Fibroblast of upper back skin (primary cell): ENCODE results near the gene PPP1R1A.

Experiments used
- DNase-seq: peaks from one replicate; pipeline ENCODE4 v3.0.0-alpha.2; 2013

The PPP1R1A gene

GRCh38 chr12:54569995-54570528 lies 18.4 kb downstream of the PPP1R1A start:
- DNase-seq, result no peak

DNA sequence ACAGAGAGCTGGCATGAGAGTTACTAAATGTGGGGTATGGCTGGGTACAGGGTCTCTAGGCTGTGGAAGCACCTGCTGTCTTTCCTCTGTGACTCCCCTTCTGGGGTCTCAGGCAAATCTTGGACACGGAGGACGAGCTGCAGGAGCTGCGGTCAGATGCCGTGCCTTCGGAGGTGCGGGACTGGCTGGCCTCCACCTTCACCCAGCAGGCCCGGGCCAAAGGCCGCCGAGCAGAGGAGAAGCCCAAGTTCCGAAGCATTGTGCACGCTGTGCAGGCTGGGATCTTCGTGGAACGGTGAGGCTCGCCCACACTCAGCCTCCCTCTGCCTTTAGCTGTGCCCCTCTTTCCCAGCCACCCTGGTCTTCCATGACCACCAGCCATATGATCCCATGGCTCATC lies 19.4 kb downstream of the PPP1R1A start:
- DNase-seq, result no peak

- no peak for DNase-seq
Measured at GRCh38 chr12:54566792-54567191, 21.7 kb downstream of the PPP1R1A start.

- no peak for DNase-seq
Measured at GRCh38 chr12:54565986-54566544, 22.4 kb downstream of the PPP1R1A start.

- DNase-seq, result no peak
Measured at GRCh38 chr12:54565310-54565985, 23.0 kb downstream of the PPP1R1A start.

DNA sequence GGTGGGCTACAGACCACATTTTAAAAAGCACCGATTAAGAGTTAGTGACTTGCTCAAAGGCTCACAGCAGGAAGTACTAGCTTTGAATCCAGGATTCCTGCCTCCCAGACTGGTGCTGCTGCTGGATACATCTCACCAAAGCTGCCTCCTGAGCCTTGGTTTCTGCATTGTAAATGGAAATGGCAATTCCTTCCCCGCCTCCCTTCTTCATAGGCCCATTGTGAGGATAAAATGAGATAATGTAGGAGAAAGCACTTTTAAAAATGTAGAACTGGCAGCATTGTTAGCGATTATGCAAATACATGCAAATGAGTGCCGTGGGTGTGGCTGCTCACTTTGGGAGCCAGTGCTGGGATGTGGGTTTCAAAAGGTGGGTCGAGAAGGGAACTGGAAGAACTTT lies 23.7 kb downstream of the PPP1R1A start:
- no peak for DNase-seq

- DNase-seq, result no peak
Measured at GRCh38 chr12:54563787-54564186, 24.7 kb downstream of the PPP1R1A start.

DNA sequence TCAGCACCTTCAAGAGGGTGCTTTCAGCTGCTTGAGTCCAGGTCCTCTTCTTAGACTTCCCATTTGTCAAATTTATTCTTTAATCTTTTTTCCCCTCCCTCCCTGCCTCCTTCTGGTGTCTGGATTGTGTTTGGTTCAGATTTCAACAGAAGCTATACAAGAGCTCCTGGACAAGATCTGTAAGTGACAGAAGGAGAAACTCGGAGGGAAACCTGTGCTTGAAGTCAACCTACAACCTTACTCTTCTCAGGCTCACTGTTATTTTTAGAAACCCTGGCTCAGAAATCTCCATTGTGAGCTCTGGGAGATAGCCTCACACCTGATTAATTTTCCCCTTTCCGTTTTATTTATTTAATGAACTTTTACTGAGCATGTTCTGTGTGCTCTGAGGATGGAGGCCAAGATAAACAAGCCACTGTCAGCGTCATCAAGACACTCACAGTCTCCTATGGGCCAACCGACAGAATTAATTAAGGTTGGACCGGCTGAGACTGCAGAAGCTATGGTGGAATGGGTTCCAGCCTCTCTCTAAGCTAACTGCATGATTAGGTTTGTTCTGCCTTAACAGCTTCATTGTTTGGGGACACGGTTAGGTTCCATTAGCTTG lies 25.6 kb downstream of the PPP1R1A start:
- no peak for DNase-seq

- no peak for DNase-seq
Measured at GRCh38 chr12:54561164-54561563, 27.3 kb downstream of the PPP1R1A start.

DNA sequence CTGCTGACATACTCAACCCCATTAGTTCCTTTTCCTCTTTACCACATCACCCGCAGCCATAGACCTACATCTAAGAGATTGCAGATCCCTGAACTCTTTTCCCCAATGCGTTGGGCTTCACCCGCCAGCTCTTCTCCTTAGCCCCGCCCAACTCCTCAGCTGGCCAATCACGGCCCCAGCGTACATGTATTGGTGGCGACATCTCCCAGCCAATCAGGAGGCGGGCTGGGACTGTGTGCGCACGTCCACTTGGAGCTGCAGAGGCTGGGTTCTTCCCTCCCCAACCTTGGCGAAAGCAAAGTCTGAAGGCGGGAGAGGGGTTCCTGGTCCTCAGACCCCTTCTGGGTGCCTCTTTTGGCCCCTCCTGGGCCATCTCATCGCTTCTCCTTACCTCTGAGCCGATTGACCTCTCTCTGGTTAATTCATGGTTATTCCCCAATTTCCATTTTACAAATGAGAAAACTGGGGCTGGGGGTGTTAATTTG lies 28.0 kb downstream of the PPP1R1A start:
- DNase-seq, result peak; percentile 85

GRCh38 chr12:54558759-54559158 lies 29.7 kb downstream of the PPP1R1A start:
- no peak for DNase-seq

DNA sequence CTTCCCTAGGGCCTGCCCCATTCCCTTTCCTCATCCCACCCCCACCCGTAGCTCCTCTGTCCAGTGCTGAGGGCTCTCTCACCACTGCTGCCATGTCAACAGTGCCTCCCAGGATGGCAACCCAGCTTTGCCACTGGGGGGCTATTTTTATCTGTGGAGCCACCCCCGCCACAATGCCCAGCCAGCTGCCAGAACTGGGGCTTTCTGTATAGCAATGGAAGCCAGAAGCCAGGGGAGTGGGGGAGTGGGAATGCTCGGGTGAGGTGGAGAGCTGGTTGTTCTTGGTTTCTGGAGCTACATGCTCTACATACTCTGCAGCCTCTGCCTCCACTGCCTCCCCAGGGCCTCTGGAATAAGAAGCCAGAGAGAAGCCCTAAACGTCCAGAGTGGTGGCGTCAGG lies 30.1 kb downstream of the PPP1R1A start:
- DNase-seq, result no peak

DNA sequence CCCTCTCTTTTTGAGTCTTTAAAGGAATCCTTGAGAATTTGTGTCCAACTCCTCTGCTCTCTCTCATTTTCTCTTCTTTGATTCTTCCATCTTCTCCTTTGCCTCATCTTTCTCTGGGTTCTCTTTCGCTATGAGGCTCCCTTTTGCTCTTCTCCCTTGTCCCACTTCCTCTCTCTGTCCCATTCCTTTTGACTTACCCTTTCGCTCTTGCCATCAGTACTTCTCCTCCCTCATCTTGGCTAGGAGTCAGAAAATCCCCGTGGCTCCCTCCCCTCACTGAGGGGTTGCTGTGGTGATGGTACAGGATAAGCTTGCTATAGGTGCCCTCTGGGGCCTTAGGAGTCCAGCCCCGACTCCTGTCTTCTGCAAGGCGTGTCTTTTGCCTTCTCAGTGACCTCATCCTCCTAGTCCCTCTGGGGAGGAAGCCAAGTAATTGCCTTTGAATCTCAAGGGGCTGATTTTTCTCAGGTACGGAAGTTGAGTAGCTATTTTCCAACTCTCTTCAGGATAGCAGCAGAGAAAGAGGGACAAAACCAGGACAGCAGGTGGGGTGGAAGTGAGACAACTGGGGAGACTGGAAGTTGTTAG lies 32.7 kb downstream of the PPP1R1A start:
- no peak for DNase-seq

DNA sequence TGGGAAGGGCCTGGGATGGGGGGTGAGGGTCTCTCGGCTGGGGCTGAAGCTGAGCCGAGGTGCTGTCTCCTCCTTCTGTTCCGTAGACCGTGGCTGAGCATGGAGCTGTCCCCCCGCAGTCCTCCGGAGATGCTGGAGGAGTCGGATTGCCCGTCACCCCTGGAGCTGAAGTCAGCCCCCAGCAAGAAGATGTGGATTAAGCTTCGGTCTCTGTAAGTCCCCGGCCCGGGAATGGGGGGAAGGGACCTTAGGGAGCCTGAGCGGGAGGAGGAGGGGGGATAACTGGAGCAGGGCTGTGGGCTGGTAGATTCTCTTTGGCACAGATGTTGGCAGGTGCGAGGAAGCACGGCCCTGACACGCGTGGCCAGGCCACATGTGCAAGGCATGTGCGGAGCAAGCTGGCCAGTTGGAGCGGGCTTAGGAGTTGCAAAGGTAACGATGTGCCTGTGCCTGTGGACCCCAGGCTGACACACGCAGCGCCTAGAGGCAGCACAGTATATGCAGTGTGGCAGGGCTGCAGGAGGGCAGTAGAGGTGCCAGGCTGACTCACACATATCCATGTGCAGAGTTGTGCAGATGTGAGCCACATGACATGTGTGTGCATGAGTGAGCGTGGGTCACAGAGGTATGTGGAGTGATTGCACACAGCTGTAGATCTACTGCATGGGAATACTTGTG lies 38.5 kb downstream of the PPP1R1A start:
- DNase-seq, result no peak

DNA sequence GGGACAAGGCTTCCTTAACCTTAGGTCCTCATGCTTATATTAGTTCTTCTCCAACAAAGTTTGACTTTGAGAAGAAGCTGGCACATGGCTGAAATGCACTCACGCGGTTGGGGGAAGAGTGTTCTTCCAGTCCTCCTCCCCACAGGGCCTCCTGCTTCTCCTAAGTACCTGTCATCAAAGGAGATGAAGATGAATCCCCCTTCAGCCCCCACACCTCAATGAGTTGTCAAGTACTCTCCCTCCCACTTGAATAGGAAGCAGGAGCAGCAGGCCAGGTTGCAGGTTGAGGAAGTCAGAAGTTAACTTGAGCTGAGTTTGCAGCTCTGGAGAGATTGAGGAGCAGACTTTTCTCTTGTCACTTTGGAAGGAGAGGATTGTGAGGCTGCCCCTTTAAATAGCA lies 41.9 kb downstream of the PPP1R1A start:
- no peak for DNase-seq

DNA sequence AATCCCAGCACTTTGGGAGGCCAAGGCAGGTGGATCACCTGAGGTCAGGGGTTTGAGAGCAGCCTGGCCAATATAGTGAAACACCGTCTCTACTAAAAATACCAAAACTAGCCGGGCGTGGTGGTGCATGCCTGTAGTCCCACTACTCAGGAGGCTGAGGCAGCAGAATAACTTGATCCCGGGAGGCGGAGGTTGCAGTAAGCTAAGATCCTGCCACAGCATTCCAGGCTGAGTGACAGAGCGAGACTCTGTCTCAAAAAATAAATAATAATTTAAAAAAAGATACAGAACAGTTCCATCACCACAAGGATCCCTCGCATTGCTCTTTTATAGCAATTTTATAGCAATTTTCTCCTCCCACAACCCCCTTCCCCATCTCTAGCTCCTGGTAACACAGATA lies 43.7 kb downstream of the PPP1R1A start:
- no peak for DNase-seq

DNA sequence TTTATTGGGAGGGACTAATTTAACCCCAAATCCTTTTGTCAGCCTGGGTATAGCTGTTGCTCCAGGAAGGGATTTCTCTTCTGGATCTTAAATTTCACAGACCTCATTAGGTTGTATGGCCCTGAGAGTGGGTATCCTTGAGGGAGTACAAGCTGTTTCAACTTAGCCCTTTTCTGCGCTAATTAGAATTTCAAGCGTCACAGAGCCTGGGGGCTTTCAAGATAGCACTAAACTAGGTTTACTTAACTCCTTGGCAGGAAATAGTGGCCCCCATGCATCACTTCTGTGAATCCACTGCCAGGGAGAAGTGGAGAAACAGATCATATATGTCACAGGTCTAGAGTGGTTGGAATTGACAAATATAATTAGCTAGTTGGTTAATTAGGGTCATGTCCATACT lies 44.9 kb downstream of the PPP1R1A start:
- no peak for DNase-seq

DNA sequence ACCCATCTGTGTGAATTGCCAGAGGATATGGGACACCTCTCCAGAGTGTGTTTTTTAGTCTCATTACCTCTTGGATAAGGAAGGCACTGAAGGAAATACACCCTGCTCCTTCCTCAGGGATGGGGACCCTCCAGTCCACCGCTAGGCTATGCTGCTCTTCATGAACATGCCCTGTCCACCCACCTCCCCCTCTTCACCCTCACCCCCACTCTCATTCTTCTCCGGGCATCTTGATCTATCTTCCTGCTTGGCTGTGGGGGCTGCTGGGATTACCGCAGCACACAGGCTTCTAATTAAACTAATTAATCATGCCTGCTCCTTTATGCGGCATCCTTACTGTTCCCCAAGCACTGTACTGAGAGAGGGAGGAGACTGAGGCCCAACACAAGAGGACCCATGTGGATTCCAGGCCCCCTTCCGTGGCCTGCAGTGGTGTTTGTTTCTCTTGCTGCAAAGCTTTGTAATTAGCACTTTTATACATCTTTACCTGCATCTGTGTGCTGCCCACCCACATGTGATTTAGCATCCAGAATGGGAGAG lies 46.6 kb downstream of the PPP1R1A start:
- DNase-seq, result no peak

GRCh38 chr12:54538136-54538700 lies 50.2 kb downstream of the PPP1R1A start:
- DNase-seq, result no peak

GRCh38 chr12:54535474-54535873 lies 53.0 kb downstream of the PPP1R1A start:
- no peak for DNase-seq

GRCh38 chr12:54529581-54529980 lies 58.9 kb downstream of the PPP1R1A start:
- DNase-seq, result no peak
